ENCODE measurements around the gene TFR2. TPM values are rescaled to one million over a fixed set of nuclear protein-coding genes. Genes with fewer than 3 reads are reported as not detected.
A peak's percentile ranks its signal among the peaks of the same experiment; 100 is the strongest.

The TFR2 gene
- total RNA-seq, 1 donor from 2014 or later: 0.35 TPM

DNA sequence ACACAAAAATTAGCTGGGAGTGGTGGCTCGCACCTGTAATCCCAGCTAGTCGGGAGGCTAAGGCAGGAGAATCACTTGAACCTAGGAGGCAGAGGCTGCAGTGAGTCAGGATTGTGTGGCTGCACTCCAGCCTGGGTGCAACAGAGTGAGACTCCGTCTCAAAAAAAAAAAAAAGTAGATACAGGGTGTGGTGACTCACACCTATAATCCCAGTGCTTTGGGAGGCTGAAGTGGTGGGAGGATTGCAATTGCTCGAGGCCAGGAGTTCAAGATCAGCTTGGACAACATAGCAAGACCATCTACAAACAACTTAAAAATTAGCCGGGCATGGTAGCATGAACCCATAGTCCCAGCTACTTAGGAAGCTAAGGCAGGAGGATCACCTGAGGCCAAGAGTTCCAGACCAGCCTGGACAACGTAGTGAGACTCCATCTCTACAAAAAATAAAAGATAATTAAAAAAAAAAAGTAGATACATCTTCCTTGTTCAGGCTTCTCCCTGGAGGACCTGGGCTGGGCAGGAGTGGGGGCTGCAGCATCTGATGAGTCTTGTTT lies 27.0 kb downstream of the TFR2 start:
- peaks cover 12% of the 10 kb centered on the region for H3K4me1 ChIP-seq
- intact Hi-C loops (cut with DNase I): no loop called here
- TF ChIP-seq, protein P1, sequence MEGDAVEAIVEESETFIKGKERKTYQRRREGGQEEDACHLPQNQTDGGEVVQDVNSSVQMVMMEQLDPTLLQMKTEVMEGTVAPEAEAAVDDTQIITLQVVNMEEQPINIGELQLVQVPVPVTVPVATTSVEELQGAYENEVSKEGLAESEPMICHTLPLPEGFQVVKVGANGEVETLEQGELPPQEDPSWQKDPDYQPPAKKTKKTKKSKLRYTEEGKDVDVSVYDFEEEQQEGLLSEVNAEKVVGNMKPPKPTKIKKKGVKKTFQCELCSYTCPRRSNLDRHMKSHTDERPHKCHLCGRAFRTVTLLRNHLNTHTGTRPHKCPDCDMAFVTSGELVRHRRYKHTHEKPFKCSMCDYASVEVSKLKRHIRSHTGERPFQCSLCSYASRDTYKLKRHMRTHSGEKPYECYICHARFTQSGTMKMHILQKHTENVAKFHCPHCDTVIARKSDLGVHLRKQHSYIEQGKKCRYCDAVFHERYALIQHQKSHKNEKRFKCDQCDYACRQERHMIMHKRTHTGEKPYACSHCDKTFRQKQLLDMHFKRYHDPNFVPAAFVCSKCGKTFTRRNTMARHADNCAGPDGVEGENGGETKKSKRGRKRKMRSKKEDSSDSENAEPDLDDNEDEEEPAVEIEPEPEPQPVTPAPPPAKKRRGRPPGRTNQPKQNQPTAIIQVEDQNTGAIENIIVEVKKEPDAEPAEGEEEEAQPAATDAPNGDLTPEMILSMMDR (IDR thresholded peaks at IDR 0.05): no peak
- no peak for ATAC-seq
- no peak for DNase-seq
- no peaks in the 10 kb centered on the region for H3K27me3 ChIP-seq (ENCODE audit: low read depth)
- H3K4me3 ChIP-seq: no peak overlapping the region
- no peak overlapping the region for H3K27ac ChIP-seq
- H3K9me3 ChIP-seq: no peaks in the 10 kb centered on the region
- peaks cover 9% of the 10 kb centered on the region for H3K36me3 ChIP-seq

DNA sequence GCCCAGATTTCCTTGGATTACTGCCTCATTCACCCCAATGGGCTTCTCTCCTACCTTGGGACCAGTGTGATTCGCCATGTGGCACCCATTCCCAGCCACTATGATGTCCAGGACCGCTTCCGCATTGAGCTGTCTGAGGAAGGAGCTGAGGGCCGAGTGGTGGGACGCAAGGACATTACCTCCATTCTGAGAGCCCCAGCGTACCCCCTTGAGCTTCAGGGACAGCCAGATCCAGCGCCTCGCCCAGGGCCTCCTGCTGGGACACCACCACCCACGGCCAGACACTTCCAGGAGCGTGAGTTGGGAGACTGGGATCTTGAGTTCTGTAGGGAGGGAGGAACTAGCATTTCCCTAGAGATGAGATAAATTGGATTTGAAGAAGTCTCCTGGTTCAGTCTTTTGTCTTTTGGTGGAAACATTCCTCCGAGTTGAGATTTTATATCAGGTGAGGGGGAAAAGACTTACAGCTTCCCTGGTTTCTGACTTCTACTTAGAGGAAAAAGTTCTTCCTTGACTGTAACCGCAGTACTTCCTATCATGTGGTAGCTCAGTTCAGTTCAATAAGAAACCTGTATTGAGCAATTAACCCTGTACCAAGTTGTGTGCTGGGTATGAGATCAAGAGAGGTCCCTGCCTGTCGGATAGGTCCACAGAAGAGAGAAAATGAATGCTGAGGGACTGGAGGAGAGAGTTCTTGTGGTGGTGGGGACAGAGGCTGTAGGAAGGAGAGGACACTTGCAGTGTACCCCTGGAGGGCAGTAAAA lies 27.8 kb downstream of the TFR2 start:
- Histone ChIP-seq H3K36me3 (peaks cover 9% of the 10 kb centered on the region), H3K27ac (no peak overlapping the region), H3K27me3 (ENCODE audit: low read depth) (no peaks in the 10 kb centered on the region), H3K4me1 (peaks cover 12% of the 10 kb centered on the region), H3K4me3 (peak overlapping the region; percentile 84), H3K9me3 (no peaks in the 10 kb centered on the region)
- TF ChIP-seq, protein P1 (IDR thresholded peaks at IDR 0.05): no peak
- ATAC-seq: no peak
- no peak for DNase-seq
- intact Hi-C loops (cut with DNase I): no loop called here

DNA sequence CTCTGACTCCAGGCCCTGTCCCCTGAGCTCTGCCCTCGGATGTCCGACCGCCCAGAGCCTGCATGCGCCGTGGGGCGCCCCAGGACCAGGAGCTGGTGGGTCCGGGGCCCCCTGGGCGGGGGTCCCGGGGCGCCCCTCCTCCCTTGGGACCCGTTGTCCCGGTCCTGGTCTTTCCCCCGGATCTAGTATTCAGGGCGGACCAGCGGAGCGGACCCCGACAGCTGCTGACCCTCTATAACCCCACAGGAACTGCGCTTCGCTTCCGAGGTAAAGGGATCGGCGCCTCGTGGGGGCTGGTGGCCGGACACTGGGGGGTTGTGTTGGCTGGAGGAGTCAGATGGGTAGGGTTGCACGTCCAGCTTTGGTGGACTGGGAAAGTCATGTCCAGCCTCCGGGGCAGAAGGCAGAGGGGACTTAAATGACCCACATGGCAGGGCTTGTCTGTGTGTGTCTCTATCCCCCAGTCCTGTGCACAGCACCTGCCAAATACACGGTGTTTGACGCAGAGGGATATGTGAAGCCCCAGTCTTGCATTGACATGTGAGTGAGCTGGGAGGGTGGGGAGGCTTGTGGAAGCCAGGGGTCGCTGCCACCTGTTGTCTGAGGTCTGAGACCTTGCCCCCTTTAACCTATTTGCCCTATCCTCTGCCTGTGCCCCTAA lies 28.5 kb downstream of the TFR2 start:
- H3K27ac ChIP-seq: peak overlapping the region; percentile 96
- no peak for DNase-seq
- H3K27me3 ChIP-seq (ENCODE audit: low read depth): no peaks in the 10 kb centered on the region
- peaks cover 12% of the 10 kb centered on the region for H3K4me1 ChIP-seq
- intact Hi-C loops (cut with DNase I): no loop called here
- peaks cover 9% of the 10 kb centered on the region for H3K36me3 ChIP-seq
- TF ChIP-seq, protein P1 (IDR thresholded peaks at IDR 0.05): no peak
- no peaks in the 10 kb centered on the region for H3K9me3 ChIP-seq
- peak overlapping the region; percentile 84 for H3K4me3 ChIP-seq
- peak; percentile 5 to 11 for ATAC-seq

DNA sequence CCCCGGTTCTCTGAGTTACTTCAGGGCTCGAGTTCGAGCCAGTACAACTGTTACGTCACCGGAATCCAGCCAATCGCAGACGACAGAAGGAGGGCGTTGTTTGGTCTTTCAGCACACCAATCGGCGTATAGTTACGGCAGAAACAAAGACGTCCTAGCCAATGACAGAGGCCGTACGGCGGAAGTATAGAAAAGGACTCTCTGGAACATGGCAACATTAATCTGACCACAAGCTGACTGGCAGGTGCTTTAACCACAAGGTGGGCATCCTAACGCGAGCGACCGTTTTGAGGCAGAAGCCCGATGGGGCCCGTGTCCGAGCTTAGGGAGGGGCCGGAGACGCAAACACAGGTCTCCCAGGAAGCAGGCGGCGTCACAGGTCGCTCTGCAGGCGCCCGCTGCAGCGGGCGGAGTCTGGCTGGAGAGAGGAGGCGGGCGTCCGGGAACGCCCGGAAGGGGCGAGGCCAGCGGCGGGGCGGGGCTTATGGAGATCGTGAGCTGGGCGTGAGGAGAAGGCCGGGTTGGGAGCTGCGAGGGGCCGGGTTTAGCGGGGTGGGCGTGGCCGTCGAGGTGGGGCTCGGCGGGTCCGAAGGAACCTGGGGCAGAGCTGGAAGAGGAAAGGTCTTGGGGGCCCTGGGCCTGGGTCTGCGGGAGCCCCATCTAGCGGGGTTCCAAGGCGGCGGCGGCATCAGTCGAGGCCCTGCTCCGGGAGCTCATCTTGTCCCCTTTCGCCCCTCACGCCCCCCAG lies 29.2 kb downstream of the TFR2 start, which contains the start of gene MOSPD3:
TSS of gene MOSPD3 (plus strand) at position 558 of the 747 bp plus-strand sequence. CDS start 252 bp downstream, outside the sequence.
- Histone ChIP-seq H3K9me3 (no peaks in the 10 kb centered on the region), H3K4me1 (peaks cover 12% of the 10 kb centered on the region), H3K4me3 (peak within 1 kb of the TSS; percentile 84), H3K36me3 (peaks cover 9% of the 10 kb centered on the region), H3K27me3 (ENCODE audit: low read depth) (no peaks in the 10 kb centered on the region), H3K27ac (peak within 1 kb of the TSS; percentile 96)
- intact Hi-C loops (cut with DNase I): no loop called here
- ATAC-seq: peak; percentile 98 to 99
- TF ChIP-seq, protein P1 (IDR thresholded peaks at IDR 0.05): no peak
- DNase-seq: peak; percentile 98

DNA sequence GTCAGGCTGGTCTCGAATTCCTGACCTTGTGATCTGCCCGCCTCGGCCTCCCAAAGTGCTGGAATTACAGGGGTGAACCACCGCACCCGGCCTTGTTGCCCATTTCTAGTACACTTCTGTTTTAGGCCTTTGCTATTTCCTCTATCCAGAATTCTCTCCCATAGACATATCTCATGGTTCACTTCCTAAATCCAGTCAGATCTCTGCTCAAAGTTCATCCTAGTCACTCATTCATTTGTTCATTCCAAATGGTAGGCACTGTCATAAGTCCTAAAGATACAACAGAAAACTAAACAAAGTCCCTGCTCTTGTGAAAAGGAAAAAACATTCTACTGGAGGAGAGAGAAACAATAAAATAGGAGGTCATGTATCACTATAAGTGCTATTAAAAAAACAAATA lies 31.4 kb downstream of the TFR2 start:
- Histone ChIP-seq H3K4me3 (no peak overlapping the region), H3K4me1 (peaks cover 20% of the 10 kb centered on the region), H3K36me3 (peaks cover 4% of the 10 kb centered on the region), H3K27ac (no peak overlapping the region), H3K9me3 (no peaks in the 10 kb centered on the region), H3K27me3 (ENCODE audit: low read depth) (no peaks in the 10 kb centered on the region)
- intact Hi-C loops (cut with DNase I): no loop called here
- TF ChIP-seq, protein P1 (IDR thresholded peaks at IDR 0.05): no peak
- ATAC-seq (no peak), DNase-seq (no peak)

Data from lower lobe of right lung (tissue), 2 donors.